ENCODE results near the gene PLD3. TPM values are rescaled to one million over a fixed set of nuclear protein-coding genes. Genes with fewer than 3 reads are reported as not detected.

The PLD3 gene
- total and polyA plus RNA-seq, 3 donors from 2014 or later = 219 to 533 (median 277) TPM

- Histone ChIP-seq H3K4me1 (no peaks in the 10 kb centered on the region), H3K27ac (no peak overlapping the region), H3K4me3 (no peak overlapping the region), H3K27me3 (no peaks in the 10 kb centered on the region), H3K9me3 (no peaks in the 10 kb centered on the region), H3K36me3 (ENCODE audit: low read depth, missing control alignments) (no peaks in the 10 kb centered on the region)
- no peak for DNase-seq
- TF ChIP-seq POLR2A (IDR thresholded peaks at IDR 0.05) = no peak
- TF ChIP-seq, protein P1, sequence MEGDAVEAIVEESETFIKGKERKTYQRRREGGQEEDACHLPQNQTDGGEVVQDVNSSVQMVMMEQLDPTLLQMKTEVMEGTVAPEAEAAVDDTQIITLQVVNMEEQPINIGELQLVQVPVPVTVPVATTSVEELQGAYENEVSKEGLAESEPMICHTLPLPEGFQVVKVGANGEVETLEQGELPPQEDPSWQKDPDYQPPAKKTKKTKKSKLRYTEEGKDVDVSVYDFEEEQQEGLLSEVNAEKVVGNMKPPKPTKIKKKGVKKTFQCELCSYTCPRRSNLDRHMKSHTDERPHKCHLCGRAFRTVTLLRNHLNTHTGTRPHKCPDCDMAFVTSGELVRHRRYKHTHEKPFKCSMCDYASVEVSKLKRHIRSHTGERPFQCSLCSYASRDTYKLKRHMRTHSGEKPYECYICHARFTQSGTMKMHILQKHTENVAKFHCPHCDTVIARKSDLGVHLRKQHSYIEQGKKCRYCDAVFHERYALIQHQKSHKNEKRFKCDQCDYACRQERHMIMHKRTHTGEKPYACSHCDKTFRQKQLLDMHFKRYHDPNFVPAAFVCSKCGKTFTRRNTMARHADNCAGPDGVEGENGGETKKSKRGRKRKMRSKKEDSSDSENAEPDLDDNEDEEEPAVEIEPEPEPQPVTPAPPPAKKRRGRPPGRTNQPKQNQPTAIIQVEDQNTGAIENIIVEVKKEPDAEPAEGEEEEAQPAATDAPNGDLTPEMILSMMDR (IDR thresholded peaks at IDR 0.05) = no peak
- intact Hi-C loops (cut with DNase I; ENCODE audit: low total_unique reads) = no loop called here
- WGBS, 2 donors = 84 to 96% methylated on average over 5 to 7 of the region's 7 CpGs
Observed at GRCh38 chr19:40370997-40371801, 22.7 kb downstream of the PLD3 start.

DNA sequence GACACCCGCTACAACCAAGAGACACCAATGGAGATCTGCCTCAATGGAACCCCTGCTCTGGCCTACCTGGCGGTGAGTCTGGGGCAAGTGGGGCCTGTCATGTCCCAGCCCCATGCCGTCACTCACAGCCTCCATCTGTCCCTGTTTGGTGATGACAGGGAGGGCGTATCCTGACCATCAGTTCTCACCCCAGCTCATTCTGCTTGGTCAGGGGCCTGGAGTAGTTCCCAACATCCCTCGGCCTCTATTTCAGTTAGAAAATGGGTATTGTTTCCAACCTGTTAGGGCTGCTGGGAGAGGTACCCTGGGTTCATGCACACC is 23.3 kb downstream of the PLD3 start:
- intact Hi-C loops (cut with DNase I; ENCODE audit: low total_unique reads) = no loop called here
- Histone ChIP-seq H3K36me3 (ENCODE audit: low read depth, missing control alignments) (no peaks in the 10 kb centered on the region), H3K4me1 (no peaks in the 10 kb centered on the region), H3K27ac (no peak overlapping the region), H3K9me3 (no peaks in the 10 kb centered on the region), H3K27me3 (no peaks in the 10 kb centered on the region), H3K4me3 (no peak overlapping the region)
- TF ChIP-seq, protein P1 (IDR thresholded peaks at IDR 0.05) = no peak
- no peak for TF ChIP-seq POLR2A (IDR thresholded peaks at IDR 0.05)
- 100% methylated on average over 5 of the region's 5 CpGs; no CpG with 5 or more reads in 1 of the 2 donors for WGBS, 2 donors
- no peak for DNase-seq

DNA sequence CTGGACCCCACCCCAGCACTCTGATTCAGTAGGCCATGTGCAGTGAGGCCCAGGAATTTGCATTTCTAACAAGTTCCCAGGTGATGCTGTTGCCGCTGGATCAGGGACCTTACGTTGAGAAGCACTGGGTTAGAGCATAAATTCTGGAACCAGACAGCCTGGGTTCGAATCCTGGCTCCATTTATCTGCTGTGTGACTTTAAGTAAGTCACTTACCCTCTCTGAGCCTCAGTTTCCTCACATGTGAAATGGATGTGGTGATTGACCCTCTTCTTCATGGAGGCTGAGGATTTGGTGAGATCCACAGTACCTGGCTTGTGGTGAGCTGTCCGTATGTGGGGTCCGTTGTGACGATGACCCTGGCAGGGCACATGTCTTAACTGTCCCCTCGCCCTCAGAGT is 25.6 kb downstream of the PLD3 start:
- 97 to 100% methylated on average over 4 to 7 of the region's 7 CpGs for WGBS, 2 donors
- no peak for DNase-seq
- Histone ChIP-seq H3K4me1 (peaks cover 3% of the 10 kb centered on the region), H3K27me3 (no peaks in the 10 kb centered on the region), H3K9me3 (no peaks in the 10 kb centered on the region), H3K4me3 (no peak overlapping the region), H3K36me3 (ENCODE audit: low read depth, missing control alignments) (no peaks in the 10 kb centered on the region), H3K27ac (no peak overlapping the region)
- intact Hi-C loops (cut with DNase I; ENCODE audit: low total_unique reads) = no loop called here
- TF ChIP-seq, protein P1 (IDR thresholded peaks at IDR 0.05) = no peak
- no peak for TF ChIP-seq POLR2A (IDR thresholded peaks at IDR 0.05)

- Histone ChIP-seq H3K27ac (no peak overlapping the region), H3K4me3 (no peak overlapping the region), H3K36me3 (ENCODE audit: low read depth, missing control alignments) (no peaks in the 10 kb centered on the region), H3K9me3 (no peaks in the 10 kb centered on the region), H3K27me3 (no peaks in the 10 kb centered on the region), H3K4me1 (peaks cover 3% of the 10 kb centered on the region)
- DNase-seq = no peak
- 87 to 93% methylated on average over 12 to 17 of the region's 17 CpGs for WGBS, 2 donors
- TF ChIP-seq, protein P1 (IDR thresholded peaks at IDR 0.05) = no peak
- no peak for TF ChIP-seq POLR2A (IDR thresholded peaks at IDR 0.05)
- intact Hi-C loops (cut with DNase I; ENCODE audit: low total_unique reads) = no loop called here
Observed at GRCh38 chr19:40376286-40376862, 27.9 kb downstream of the PLD3 start.
